Panc1 (cell line): ENCODE data around the gene PSMD3.

Experiments used
- CTCF ChIP-seq: fragments of 450-650 bp; IDR thresholded peaks from 2 replicates; pipeline ENCODE4 v1.5.1; 2017; ENCODE audit warnings: mild to moderate bottlenecking
- POLR2AphosphoS5 ChIP-seq: IDR thresholded peaks from 2 replicates; pipeline ENCODE4 v1.6.1; 2012; ENCODE audit warnings: mild to moderate bottlenecking, low read depth, low read length, moderate library complexity
- REST ChIP-seq, 2 experiments: IDR thresholded peaks; 2 replicates each; pipeline ENCODE4 v1.6.1; 2011 to 2012; ENCODE audit warnings: low read depth in 2 of 2, control low read depth in 1 of 2, low read length in 1 of 2, mild to moderate bottlenecking in 1 of 2, moderate library complexity in 1 of 2; ENCODE audit not compliant: insufficient read depth in 1 of 2
- TCF7L2 ChIP-seq: IDR thresholded peaks from 2 replicates; pipeline ENCODE4 v1.6.1; 2011; ENCODE audit warnings: mild to moderate bottlenecking, low read depth, low read length, inconsistent platforms

GRCh38 chr17:39939106-39939505, 41.5 kb upstream of the PSMD3 start:
- TF ChIP-seq POLR2AphosphoS5 (no peak), REST (IDR thresholded peaks at IDR 0.05; ENCODE audit: insufficient read depth in 1 of 2, low read depth in 2 of 2, low read length in 1 of 2) (no peak), CTCF (no peak), TCF7L2 (no peak)
